Neural progenitor cell (in vitro differentiated cells): ENCODE results near the gene CYP27B1. TPM values are rescaled to one million over a fixed set of nuclear protein-coding genes. Genes with fewer than 3 reads are reported as not detected.

ENCODE experiments used
- DNase-seq: peaks from one replicate; pipeline ENCODE4 v3.0.0-alpha.2; 2016; ENCODE audit warnings: low spot score
- H2AFZ ChIP-seq: fragments of 200-600 bp; sonication (generic); replicated peaks from 2 replicates; pipeline ENCODE4 v1.6.1; 2016; ENCODE audit warnings: antibody characterized with exemption
- H3F3A ChIP-seq: fragments of 200-600 bp; sonication (generic); 2 replicates; pipeline ENCODE4 v1.6.1; 2016; ENCODE audit warnings: antibody characterized with exemption, low read depth
- H3K27ac ChIP-seq: fragments of 200-600 bp; sonication (generic); 2 replicates; pipeline ENCODE4 v1.5.1; 2016; ENCODE audit warnings: mild to moderate bottlenecking
- H3K27me3 ChIP-seq: fragments of 200-600 bp; sonication (generic); 2 replicates; pipeline ENCODE4 v1.6.1; 2016; ENCODE audit warnings: mild to moderate bottlenecking, moderate library complexity
- H3K36me3 ChIP-seq: fragments of 200-600 bp; sonication (generic); 2 replicates; pipeline ENCODE4 v1.5.1; 2016
- H3K4me1 ChIP-seq: fragments of 200-600 bp; sonication (generic); 2 replicates; pipeline ENCODE4 v1.6.1; 2016; ENCODE audit warnings: mixed run types
- H3K4me2 ChIP-seq: fragments of 200-600 bp; sonication (generic); 2 replicates; pipeline ENCODE4 v1.6.1; 2016
- H3K4me3 ChIP-seq: fragments of 200-600 bp; sonication (generic); 2 replicates; pipeline ENCODE4 v1.5.1; 2016
- H3K79me2 ChIP-seq: fragments of 200-600 bp; sonication (generic); 2 replicates; pipeline ENCODE4 v1.6.1; 2016; ENCODE audit warnings: low read depth
- H3K9ac ChIP-seq: fragments of 200-600 bp; sonication (generic); 2 replicates; pipeline ENCODE4 v1.6.1; 2016
- H3K9me3 ChIP-seq: fragments of 200-600 bp; sonication (generic); 2 replicates; pipeline ENCODE4 v1.5.1; 2016; ENCODE audit warnings: low read depth
- H4K20me1 ChIP-seq: fragments of 200-600 bp; sonication (generic); 2 replicates; pipeline ENCODE4 v1.6.1; 2016; ENCODE audit warnings: low read depth
- H3K27ac Mint-ChIP-seq: 3 replicates; pipeline ENCODE4 v1.8.0; 2021; ENCODE audit warnings: mixed read lengths
- H3K27me3 Mint-ChIP-seq: 2 replicates; pipeline ENCODE4 v1.8.0; 2022; ENCODE audit warnings: low read depth, mild to moderate bottlenecking, inconsistent platforms, moderate library complexity, mixed read lengths; ENCODE audit not compliant: insufficient read depth
- H3K36me3 Mint-ChIP-seq: 3 replicates; pipeline ENCODE4 v1.8.0; 2021; ENCODE audit warnings: mixed read lengths
- H3K4me1 Mint-ChIP-seq: 3 replicates; pipeline ENCODE4 v1.8.0; 2021; ENCODE audit warnings: mixed read lengths
- H3K4me3 Mint-ChIP-seq: 3 replicates; pipeline ENCODE4 v1.8.0; 2021; ENCODE audit warnings: mild to moderate bottlenecking, moderate library complexity, mixed read lengths
- H3K9me3 Mint-ChIP-seq: 3 replicates; pipeline ENCODE4 v1.8.0; 2020; ENCODE audit warnings: mixed read lengths
- CTCF ChIP-seq: fragments of 200-600 bp; sonication (generic); IDR thresholded peaks from 2 replicates; pipeline ENCODE4 v1.5.1; 2017; ENCODE audit warnings: antibody characterized with exemption, mild to moderate bottlenecking
- EZH2 ChIP-seq: fragments of 200-600 bp; sonication (generic); IDR thresholded peaks from 2 replicates; pipeline ENCODE4 v1.6.1; 2017; ENCODE audit warnings: antibody characterized with exemption, mild to moderate bottlenecking, moderate library complexity
- EZH2phosphoT487 ChIP-seq: fragments of 200-600 bp; sonication (generic); IDR thresholded peaks from 2 replicates; pipeline ENCODE4 v1.6.1; 2017; ENCODE audit warnings: antibody characterized with exemption
- total RNA-seq: library from RNA; depleted of rRNA; stranded (reverse); fragments of >200 nt; gene quantifications from 2 replicates; pipeline ENCODE4 v1.2.3, GENCODE V29; 2015; ENCODE audit warnings: low replicate concordance

CYP27B1 gene
- total RNA-seq, 1 donor from 2014 or later: 0.17 TPM

DNA sequence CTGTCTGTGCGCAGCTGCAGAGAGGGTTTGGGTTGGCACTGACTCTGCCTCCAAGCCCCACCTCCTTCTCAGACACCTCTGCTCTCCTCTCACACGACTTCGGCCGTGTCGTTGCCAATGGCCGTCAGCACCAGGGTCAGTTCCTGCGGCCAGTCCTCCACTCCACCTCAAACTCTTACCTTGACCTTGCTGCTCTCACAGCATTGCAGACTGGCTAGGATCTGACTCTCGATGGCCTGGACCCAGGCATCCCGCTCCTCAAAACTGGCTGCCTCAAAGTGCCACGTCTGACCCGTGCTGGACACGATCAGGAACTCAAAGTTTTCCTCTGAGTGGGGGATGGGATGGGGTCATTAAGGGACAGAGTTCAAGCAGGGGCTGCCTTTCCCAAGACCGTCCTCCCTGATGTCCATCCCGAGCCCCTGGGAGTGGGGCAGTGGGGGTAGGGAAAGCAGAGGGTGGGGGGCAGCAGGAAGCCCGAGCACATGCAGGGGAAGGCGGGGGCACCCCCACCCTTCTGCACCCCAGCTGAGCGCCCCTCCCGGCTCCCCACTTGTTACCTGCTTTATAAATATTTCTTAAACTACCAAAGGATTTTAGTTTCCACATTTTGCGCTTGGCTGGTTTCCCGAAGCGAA is 39.0 kb downstream of the CYP27B1 start:
- Histone ChIP-seq H3K4me3 (no peak overlapping the region), H3K4me2 (no peak overlapping the region), H3K27me3 (peaks cover 100% of the 10 kb centered on the region), H3K79me2 (no peaks in the 10 kb centered on the region), H3K4me1 (peaks cover 3% of the 10 kb centered on the region), H3K27ac (no peak overlapping the region), H3F3A (no peaks in the 10 kb centered on the region), H3K9ac (no peak overlapping the region), H4K20me1 (peaks cover 24% of the 10 kb centered on the region), H3K9me3 (no peaks in the 10 kb centered on the region), H2AFZ (no peak overlapping the region), H3K36me3 (no peaks in the 10 kb centered on the region)
- Mint-ChIP-seq H3K36me3 (peaks cover 6% of the 10 kb centered on the region), H3K4me1 (peaks cover 12% of the 10 kb centered on the region), H3K27ac (no peak overlapping the region), H3K4me3 (peak overlapping the region; percentile 73), H3K9me3 (peaks cover 7% of the 10 kb centered on the region), H3K27me3 (peaks cover 49% of the 10 kb centered on the region)
- TF ChIP-seq CTCF: no peak
- TF ChIP-seq EZH2phosphoT487: no peak
- no peak for TF ChIP-seq EZH2
- DNase-seq: peak; percentile 24

DNA sequence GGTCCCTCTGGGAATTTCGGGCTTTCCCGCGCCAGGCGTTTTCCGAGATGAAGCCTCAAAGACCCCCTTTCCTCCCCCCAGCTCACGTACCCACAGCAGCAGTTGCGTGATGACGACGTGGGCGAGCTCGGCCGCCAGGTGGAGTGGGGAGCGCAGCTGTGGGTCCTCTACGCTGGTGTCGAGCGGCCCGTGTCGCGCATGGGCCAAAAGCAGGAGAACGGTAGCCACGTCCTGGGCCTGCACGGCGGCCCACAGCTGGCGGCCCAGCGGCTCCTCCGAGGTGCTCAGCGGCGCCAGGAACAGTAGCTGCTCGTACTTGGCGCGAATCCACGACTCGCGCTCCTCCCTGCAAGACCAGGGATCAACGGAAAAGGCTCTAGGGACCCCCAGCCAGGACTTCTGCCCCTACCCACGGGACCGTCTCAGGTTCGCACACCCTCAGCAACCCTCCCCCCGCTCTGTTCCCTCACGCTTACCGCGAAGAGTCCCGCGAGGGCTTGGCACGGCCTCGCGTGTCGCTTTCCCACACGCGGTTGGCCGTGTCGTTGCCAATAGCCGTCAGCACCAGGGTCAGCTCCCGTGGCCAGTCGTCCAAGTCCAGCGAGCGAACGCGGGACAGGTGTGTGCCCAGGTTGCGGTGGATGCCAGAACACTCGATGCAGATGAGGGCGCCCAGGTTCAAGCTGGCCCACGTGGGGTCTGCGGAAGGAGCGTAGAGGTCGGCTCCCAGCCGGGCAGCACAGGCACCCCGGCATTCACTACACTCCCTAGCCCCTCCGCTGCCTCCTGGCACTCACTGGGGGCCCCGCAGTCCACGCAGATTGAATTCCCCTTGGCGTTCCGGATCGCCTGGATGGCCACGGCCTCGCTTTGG is 39.8 kb downstream of the CYP27B1 start:
- Histone ChIP-seq H3K27ac (no peak overlapping the region), H3K27me3 (peaks cover 95% of the 10 kb centered on the region), H3K4me2 (peak overlapping the region; percentile 94), H2AFZ (peak overlapping the region; percentile 94), H3K4me1 (peaks cover 3% of the 10 kb centered on the region), H4K20me1 (peaks cover 24% of the 10 kb centered on the region), H3K9me3 (no peaks in the 10 kb centered on the region), H3K36me3 (no peaks in the 10 kb centered on the region), H3K79me2 (no peaks in the 10 kb centered on the region), H3K4me3 (peak overlapping the region; percentile 77), H3K9ac (no peak overlapping the region), H3F3A (no peaks in the 10 kb centered on the region)
- Mint-ChIP-seq H3K27me3 (peaks cover 46% of the 10 kb centered on the region), H3K9me3 (peaks cover 7% of the 10 kb centered on the region), H3K4me3 (no peak overlapping the region), H3K36me3 (peaks cover 6% of the 10 kb centered on the region), H3K27ac (no peak overlapping the region), H3K4me1 (peaks cover 12% of the 10 kb centered on the region)
- DNase-seq: peak; percentile 40
- TF ChIP-seq EZH2 (peak; percentile 88), CTCF (peak; percentile 7), EZH2phosphoT487 (peak; percentile 70)

DNA sequence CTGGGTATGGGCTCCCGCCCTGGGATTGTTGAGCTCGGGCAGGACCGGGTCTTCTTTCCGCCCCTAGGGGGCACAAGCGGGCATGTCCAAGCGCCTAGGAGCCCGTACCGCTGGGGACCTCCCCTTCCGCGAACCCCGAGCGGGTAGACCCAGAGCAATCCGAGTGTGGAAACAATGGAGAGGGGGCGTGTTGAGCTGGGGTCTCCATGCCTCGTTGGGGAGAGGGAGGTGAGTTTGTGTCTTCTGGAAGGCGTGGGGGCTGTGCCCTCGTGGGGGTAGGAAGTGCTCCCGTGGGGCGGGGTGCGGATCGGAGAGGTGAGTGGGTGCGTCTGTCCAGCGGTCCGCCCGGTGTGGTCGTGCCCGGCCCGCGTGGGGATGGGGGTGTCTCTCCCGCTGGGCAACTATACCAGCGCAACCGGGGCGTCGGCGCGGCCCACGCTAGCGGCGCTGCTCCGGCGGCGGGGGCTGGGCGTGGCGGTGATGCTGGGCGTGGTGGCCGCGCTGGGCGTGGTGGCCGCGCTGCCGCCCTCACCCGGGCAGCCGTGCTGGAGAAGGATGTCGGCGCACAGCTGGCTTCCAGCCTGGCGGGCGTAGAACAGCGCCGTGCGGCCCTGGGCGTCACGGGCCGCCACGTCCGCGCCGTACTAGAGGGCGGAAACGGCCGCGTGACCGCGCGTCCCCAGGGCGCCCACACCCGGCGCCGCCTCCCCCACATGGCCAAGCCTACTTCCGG is 40.6 kb downstream of the CYP27B1 start:
- H3K36me3 Mint-ChIP-seq: peaks cover 4% of the 10 kb centered on the region
- Histone ChIP-seq H3K27me3 (peaks cover 87% of the 10 kb centered on the region), H3K9me3 (no peaks in the 10 kb centered on the region), H3K4me3 (peak overlapping the region; percentile 77), H4K20me1 (peaks cover 24% of the 10 kb centered on the region), H3K79me2 (no peaks in the 10 kb centered on the region), H3K9ac (no peak overlapping the region), H3K4me1 (peaks cover 3% of the 10 kb centered on the region), H3K36me3 (no peaks in the 10 kb centered on the region), H2AFZ (peak overlapping the region; percentile 94), H3K4me2 (peak overlapping the region; percentile 94), H3F3A (no peaks in the 10 kb centered on the region), H3K27ac (no peak overlapping the region)
- TF ChIP-seq EZH2phosphoT487 (peak; percentile 16), CTCF (peak; percentile 86), EZH2 (no peak)
- H3K9me3 Mint-ChIP-seq: peaks cover 7% of the 10 kb centered on the region
- peak; percentile 93 for DNase-seq
- H3K27me3 Mint-ChIP-seq: peaks cover 46% of the 10 kb centered on the region
- no peak overlapping the region for H3K27ac Mint-ChIP-seq
- H3K4me1 Mint-ChIP-seq: peaks cover 12% of the 10 kb centered on the region
- H3K4me3 Mint-ChIP-seq: peak overlapping the region; percentile 86
